ENCODE measurements around the gene CRYGN. TPM values are rescaled to one million over a fixed set of nuclear protein-coding genes. Genes with fewer than 3 reads are reported as not detected.

CRYGN gene
- total RNA-seq = not detected

- TF ChIP-seq POLR2A (IDR thresholded peaks at IDR 0.05) = no peak
- no peak for TF ChIP-seq CTCF (IDR thresholded peaks at IDR 0.05)
- Histone ChIP-seq H3K4me3 (peak within 1 kb of the TSS in 3 of 4 donors; percentile 9 to 34 (median 27)), H3K4me1 (peaks cover 0 to 19% (median 0%) of the 10 kb centered on the region in 4 donors), H3K27ac (peak within 1 kb of the TSS in 1 of 4 donors; percentile 19), H3K27me3 (no peaks in the 10 kb centered on the region), H3K36me3 (no peaks in the 10 kb centered on the region), H3K9me3 (no peaks in the 10 kb centered on the region)
- no peak for DNase-seq
Observed at GRCh38 chr7:151439855-151440798, at the start of gene CRYGN. Gene CRYGN (minus strand): TSS chr7:151440141. CDS start chr7:151439917, 224 bp downstream.

- peaks cover 0 to under 1% (median 0%) of the 10 kb centered on the region in 4 donors for H3K4me1 ChIP-seq
- no peak for DNase-seq
Observed at GRCh38 chr7:151489498-151489897, 49.6 kb upstream of the CRYGN start.

GRCh38 chr7:151488096-151488495 lies 48.2 kb upstream of the CRYGN start:
- Histone ChIP-seq H3K27me3 (no peaks in the 10 kb centered on the region), H3K36me3 (peaks cover 0 to 40% (median 0%) of the 10 kb centered on the region in 3 donors), H3K4me3 (no peak overlapping the region), H3K9me3 (no peaks in the 10 kb centered on the region), H3K27ac (no peak overlapping the region), H3K4me1 (no peaks in the 10 kb centered on the region)
- DNase-seq = no peak
- no peak for TF ChIP-seq CTCF (IDR thresholded peaks at IDR 0.05)
- TF ChIP-seq POLR2A (IDR thresholded peaks at IDR 0.05) = no peak

More at GRCh38 chr7:151489498-151489897, 49.6 kb upstream of the CRYGN start:
- Histone ChIP-seq H3K36me3 (peaks cover 0 to 26% (median 0%) of the 10 kb centered on the region in 3 donors), H3K27ac (no peak overlapping the region), H3K27me3 (no peaks in the 10 kb centered on the region), H3K9me3 (no peaks in the 10 kb centered on the region), H3K4me3 (no peak overlapping the region)
- no peak for TF ChIP-seq CTCF (IDR thresholded peaks at IDR 0.05)

GRCh38 chr7:151487228-151487627 lies 47.3 kb upstream of the CRYGN start:
- H3K4me1 ChIP-seq = no peaks in the 10 kb centered on the region
- H3K4me3 ChIP-seq = no peak overlapping the region
- no peak for DNase-seq
- no peaks in the 10 kb centered on the region for H3K9me3 ChIP-seq
- TF ChIP-seq CTCF (IDR thresholded peaks at IDR 0.05) (no peak), POLR2A (IDR thresholded peaks at IDR 0.05) (no peak)
- no peaks in the 10 kb centered on the region for H3K27me3 ChIP-seq
- H3K36me3 ChIP-seq = peaks cover 0 to 45% (median 0%) of the 10 kb centered on the region in 3 donors
- H3K27ac ChIP-seq = no peak overlapping the region

GRCh38 chr7:151486074-151486473 lies 46.1 kb upstream of the CRYGN start:
- H3K9me3 ChIP-seq = no peaks in the 10 kb centered on the region
- no peaks in the 10 kb centered on the region for H3K4me1 ChIP-seq
- H3K27ac ChIP-seq = no peak overlapping the region
- H3K36me3 ChIP-seq = peaks cover 0 to 45% (median 0%) of the 10 kb centered on the region in 3 donors
- TF ChIP-seq POLR2A (IDR thresholded peaks at IDR 0.05) (no peak), CTCF (IDR thresholded peaks at IDR 0.05) (no peak)
- no peak for DNase-seq
- H3K4me3 ChIP-seq = no peak overlapping the region
- H3K27me3 ChIP-seq = no peaks in the 10 kb centered on the region
